IPS-18a (cell line): ENCODE measurements around the gene LFNG.

Experiments used
- H3K27ac ChIP-seq: one replicate; pipeline ENCODE4 v1.5.1; 2013; ENCODE audit warnings: low read length
- H3K27me3 ChIP-seq: one replicate; pipeline ENCODE4 v1.6.1; 2013; ENCODE audit warnings: mild to moderate bottlenecking, low read length; ENCODE audit not compliant: control insufficient read depth, insufficient read depth
- H3K36me3 ChIP-seq: one replicate; pipeline ENCODE4 v1.6.1; 2013; ENCODE audit warnings: low read depth, low read length; ENCODE audit not compliant: control insufficient read depth
- H3K4me1 ChIP-seq: one replicate; pipeline ENCODE4 v1.6.1; 2013; ENCODE audit warnings: low read depth, low read length; ENCODE audit not compliant: control insufficient read depth
- H3K4me3 ChIP-seq: one replicate; pipeline ENCODE4 v1.5.1; 2013; ENCODE audit warnings: low read length
- H3K9ac ChIP-seq: one replicate; pipeline ENCODE4 v1.6.1; 2013; ENCODE audit warnings: mild to moderate bottlenecking, low read length, moderate library complexity
- H3K9me3 ChIP-seq: one replicate; pipeline ENCODE4 v1.6.1; 2013; ENCODE audit warnings: low read depth, low read length; ENCODE audit not compliant: control insufficient read depth

Gene LFNG

GRCh38 chr7:2539031-2539911 lies 19.7 kb downstream of the LFNG start:
- H3K9ac ChIP-seq, result no peak overlapping the region
- no peaks in the 10 kb centered on the region for H3K9me3 ChIP-seq
- H3K27ac ChIP-seq, result no peak overlapping the region
- no peak overlapping the region for H3K4me3 ChIP-seq
- H3K4me1 ChIP-seq, result no peaks in the 10 kb centered on the region
- no peaks in the 10 kb centered on the region for H3K27me3 ChIP-seq
- H3K36me3 ChIP-seq, result peaks cover 37% of the 10 kb centered on the region

- Histone ChIP-seq H3K9ac (no peak overlapping the region), H3K36me3 (peaks cover 42% of the 10 kb centered on the region), H3K9me3 (no peaks in the 10 kb centered on the region), H3K27me3 (no peaks in the 10 kb centered on the region), H3K27ac (no peak overlapping the region), H3K4me3 (no peak overlapping the region), H3K4me1 (no peaks in the 10 kb centered on the region)
These were observed 20.6 kb downstream of the LFNG start for GRCh38 chr7:2540133-2540532.

DNA sequence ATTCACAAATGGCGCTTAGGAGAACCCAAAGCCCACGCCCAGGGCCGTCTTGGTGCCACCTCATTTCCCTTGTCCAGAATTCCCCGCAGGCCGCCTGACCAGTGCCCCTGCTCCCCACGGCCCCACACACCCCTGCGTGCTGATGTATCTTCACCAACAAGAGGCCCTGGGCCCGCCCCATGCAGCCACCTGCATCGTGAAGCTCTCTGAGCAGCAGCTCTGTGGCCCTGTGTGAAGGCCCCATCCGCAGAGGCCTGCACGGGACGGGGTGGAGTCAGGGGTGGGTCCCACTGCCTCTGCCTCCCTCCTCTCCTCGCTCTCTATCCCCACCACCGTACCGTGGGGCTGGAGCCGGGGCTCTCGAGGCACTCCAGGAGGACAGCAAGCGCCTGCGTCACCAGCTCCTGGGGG lies 21.1 kb downstream of the LFNG start:
- Histone ChIP-seq H3K27ac (no peak overlapping the region), H3K9me3 (no peaks in the 10 kb centered on the region), H3K4me1 (no peaks in the 10 kb centered on the region), H3K27me3 (no peaks in the 10 kb centered on the region), H3K4me3 (no peak overlapping the region), H3K9ac (no peak overlapping the region), H3K36me3 (peaks cover 46% of the 10 kb centered on the region)

GRCh38 chr7:2541291-2542010 lies 21.9 kb downstream of the LFNG start:
- H3K27ac ChIP-seq, result no peak overlapping the region
- no peak overlapping the region for H3K4me3 ChIP-seq
- peaks cover 49% of the 10 kb centered on the region for H3K36me3 ChIP-seq
- H3K27me3 ChIP-seq, result no peaks in the 10 kb centered on the region
- no peaks in the 10 kb centered on the region for H3K4me1 ChIP-seq
- H3K9me3 ChIP-seq, result no peaks in the 10 kb centered on the region
- no peak overlapping the region for H3K9ac ChIP-seq

DNA sequence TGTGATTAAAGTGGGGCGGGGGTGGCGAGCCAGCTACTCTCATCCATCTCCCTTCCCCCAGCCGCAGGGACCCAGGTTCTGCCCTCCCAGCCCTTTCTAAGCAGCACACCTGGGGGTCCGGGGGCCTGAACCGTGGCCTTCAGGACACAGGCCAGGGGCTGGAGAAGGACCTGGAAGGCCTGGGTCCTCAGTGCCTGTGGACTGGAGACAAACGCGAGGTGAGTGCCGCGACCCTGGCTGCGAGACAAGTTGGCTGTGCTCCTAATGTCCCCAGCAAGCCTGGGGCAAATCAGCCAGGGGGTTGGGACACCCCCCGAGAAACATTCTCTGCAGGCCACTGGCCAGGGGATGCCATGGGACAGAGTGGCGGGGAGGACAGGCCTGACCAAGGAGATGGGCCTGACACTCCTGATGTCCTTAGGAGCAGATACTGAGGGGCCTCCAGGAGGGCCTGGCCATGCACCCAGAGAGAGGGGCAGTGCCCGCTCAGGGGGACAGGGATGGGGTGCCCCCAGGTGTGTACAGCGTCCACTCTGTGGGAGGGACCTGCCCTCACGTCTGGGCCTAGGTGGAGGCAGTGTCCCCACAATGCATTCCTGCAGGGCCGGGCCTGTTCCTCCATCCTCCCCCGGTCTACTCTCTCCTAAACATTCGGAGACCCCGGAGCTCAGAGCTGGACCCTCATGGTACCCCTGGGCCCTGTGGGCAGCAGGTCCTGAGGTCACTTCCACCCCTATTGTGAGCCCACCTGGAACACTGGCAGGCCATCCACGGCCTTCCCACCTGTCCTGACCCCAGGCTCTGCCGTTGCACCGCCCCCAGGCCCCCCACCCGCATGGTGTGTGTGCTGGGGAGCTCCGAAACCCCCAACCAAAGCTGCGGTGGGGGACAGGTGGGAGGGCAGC lies 22.7 kb downstream of the LFNG start:
- no peak overlapping the region for H3K27ac ChIP-seq
- no peaks in the 10 kb centered on the region for H3K4me1 ChIP-seq
- H3K27me3 ChIP-seq, result no peaks in the 10 kb centered on the region
- peaks cover 52% of the 10 kb centered on the region for H3K36me3 ChIP-seq
- no peak overlapping the region for H3K4me3 ChIP-seq
- H3K9me3 ChIP-seq, result no peaks in the 10 kb centered on the region
- no peak overlapping the region for H3K9ac ChIP-seq

DNA sequence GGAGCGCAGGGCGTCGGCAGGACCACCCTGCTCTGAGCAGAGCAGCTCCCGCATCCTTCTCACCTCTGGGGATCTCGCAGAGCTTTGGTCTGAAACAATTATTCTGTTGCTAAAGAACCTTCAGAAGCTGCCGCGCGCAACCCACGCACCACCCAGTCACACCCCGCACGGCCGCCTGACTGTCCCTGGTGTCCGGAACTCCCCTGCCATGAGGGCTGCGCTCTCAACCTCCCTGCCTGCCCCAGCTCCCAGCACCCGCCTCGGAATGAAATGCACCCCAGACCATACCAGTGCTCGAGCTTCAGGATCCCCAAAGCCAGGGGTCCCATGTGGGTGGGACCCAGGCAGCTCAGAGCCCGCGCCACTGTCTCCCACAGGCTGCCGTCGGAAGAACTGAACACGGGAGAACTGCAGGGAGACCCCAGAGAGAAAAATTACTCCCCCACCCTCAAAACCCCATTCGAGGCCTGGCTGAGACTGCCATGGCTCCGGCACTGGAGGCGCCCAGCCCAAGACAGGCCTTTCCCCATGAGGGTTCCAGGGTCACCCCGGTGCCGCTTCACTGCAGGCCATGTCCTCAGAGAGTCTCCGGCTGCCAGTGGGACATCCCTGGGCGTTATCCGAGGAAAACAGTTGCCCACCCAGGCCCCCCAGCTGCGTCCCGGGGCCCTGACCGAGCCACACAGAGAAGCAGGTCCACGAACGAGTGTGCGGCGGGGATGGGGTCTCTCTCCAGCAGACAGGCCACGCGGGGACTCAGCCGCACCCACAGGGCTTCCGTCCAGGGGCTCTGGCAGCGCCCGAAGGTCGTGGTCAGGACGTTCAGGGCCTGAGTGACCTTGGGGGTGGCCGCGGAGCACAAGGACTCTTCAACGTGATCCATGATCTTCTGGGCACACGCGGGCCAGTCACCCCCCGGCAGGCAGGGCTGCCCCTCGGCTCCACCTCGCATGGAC lies 23.6 kb downstream of the LFNG start:
- peaks cover 49% of the 10 kb centered on the region for H3K36me3 ChIP-seq
- no peaks in the 10 kb centered on the region for H3K4me1 ChIP-seq
- no peaks in the 10 kb centered on the region for H3K27me3 ChIP-seq
- no peak overlapping the region for H3K9ac ChIP-seq
- H3K27ac ChIP-seq, result no peak overlapping the region
- H3K9me3 ChIP-seq, result no peaks in the 10 kb centered on the region
- no peak overlapping the region for H3K4me3 ChIP-seq

DNA sequence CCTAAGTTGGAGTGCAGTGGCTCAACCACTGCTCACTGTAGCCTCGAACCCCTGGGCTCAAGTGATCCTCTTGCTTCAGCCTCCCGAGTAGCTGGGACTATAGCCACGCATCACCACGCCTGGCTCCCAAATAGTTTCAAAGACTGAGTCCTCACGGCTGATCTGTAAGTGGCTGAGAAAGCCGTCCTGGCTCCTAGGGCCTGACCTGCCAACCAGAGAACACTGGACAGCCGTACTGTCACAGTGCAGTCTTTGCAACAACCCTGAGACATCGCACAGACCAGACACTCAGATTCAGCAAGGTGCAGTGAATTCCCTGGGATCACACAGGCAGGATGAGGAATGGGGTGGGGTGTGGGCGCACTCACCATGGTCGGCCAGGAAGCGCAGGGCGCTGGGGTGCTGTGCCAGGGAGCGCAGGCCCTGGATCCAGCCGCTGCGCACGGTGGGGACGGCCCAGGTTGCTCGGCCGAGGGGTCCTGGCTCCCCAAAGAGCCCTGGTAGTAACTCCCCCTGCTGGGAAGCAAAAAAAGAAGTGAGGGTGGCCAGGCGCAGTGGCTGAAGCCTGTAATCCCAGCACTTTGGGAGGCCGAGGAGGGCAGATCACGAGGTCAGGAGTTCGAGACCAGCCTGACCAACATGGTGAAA lies 25.1 kb downstream of the LFNG start:
- Histone ChIP-seq H3K9me3 (no peaks in the 10 kb centered on the region), H3K27me3 (no peaks in the 10 kb centered on the region), H3K9ac (no peak overlapping the region), H3K27ac (no peak overlapping the region), H3K4me1 (no peaks in the 10 kb centered on the region), H3K36me3 (peaks cover 39% of the 10 kb centered on the region), H3K4me3 (no peak overlapping the region)

DNA sequence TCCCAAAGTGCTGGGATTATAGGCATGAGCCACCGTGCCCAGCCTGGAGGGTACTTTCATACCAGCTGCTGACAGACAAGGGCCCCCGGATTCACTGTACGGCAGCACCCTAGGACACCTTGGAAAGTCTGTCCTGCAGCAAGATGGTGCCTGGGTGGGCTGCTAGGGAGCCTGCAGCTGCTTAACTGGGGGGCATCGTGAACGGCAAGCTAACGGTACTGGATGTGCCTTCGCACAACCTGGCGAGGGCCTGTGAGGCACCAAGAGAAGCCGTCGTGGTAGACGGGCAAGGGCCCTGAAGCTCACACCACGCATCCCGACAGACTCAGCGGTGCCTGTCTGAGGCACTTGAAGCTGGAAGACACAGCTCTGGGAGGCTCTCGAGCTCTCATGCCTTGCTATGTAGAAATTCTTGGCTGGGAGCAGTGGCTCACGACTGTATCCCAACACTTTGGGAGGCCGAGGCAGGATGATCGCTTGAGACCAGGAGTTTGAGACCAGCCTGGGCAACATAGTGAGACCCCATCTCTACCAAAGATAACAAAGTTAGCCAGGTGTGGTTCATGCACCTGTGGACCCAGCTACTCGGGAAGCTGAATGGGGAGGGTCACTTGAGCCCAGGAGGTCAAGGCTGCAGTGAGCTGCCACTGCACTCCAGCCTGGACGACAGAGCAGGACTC lies 26.3 kb downstream of the LFNG start:
- Histone ChIP-seq H3K36me3 (peaks cover 41% of the 10 kb centered on the region), H3K27ac (no peak overlapping the region), H3K4me3 (no peak overlapping the region), H3K9me3 (no peaks in the 10 kb centered on the region), H3K27me3 (no peaks in the 10 kb centered on the region), H3K9ac (no peak overlapping the region), H3K4me1 (no peaks in the 10 kb centered on the region)

DNA sequence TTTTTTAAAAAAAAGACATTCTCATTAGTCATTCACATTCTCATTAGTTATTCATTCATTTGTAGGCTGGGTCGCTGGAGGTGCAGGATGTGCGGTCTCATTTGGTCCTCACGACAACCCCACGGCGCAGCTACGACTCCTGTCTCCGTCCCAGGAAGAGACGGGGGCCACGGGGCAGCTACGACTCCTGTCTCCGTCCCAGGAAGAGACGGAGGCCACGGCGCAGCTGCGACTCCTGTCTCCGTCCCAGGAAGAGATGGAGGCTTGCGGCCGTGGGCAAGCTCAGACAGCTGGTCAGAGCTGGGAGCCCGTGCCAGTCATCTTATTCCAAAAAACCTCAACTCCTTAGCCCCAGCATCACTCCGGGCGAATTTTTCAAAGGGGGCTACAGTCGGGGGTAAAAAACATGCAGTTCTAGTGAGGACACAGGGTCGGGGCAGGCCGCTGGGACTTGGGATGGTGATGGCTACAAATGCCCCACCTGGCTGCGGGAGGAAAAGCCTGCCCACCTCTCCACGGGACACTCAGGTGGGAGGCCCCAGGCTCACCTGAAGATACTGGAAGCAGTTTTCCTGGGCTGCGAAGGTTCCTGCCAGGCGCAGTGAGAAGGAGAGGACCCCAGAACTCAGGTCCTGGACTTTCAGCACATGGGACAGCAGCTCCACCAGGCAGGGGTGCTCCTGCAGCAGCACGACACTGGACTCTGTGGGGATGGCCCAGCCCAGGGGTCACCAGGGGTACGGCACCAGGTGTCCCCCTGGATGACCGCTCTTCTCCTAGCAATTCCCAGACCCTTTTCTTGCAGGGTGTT lies 27.4 kb downstream of the LFNG start:
- H3K9ac ChIP-seq, result no peak overlapping the region
- no peaks in the 10 kb centered on the region for H3K27me3 ChIP-seq
- no peak overlapping the region for H3K4me3 ChIP-seq
- H3K27ac ChIP-seq, result no peak overlapping the region
- H3K36me3 ChIP-seq, result peaks cover 41% of the 10 kb centered on the region
- no peaks in the 10 kb centered on the region for H3K9me3 ChIP-seq
- no peaks in the 10 kb centered on the region for H3K4me1 ChIP-seq
